ENCODE measurements around the gene CD163L1.
"Not testable (repeated sequence)": the region's sequence is repeated elsewhere in the genome, so short reads cannot be mapped to it uniquely, and the experiment has no call there.

DNA sequence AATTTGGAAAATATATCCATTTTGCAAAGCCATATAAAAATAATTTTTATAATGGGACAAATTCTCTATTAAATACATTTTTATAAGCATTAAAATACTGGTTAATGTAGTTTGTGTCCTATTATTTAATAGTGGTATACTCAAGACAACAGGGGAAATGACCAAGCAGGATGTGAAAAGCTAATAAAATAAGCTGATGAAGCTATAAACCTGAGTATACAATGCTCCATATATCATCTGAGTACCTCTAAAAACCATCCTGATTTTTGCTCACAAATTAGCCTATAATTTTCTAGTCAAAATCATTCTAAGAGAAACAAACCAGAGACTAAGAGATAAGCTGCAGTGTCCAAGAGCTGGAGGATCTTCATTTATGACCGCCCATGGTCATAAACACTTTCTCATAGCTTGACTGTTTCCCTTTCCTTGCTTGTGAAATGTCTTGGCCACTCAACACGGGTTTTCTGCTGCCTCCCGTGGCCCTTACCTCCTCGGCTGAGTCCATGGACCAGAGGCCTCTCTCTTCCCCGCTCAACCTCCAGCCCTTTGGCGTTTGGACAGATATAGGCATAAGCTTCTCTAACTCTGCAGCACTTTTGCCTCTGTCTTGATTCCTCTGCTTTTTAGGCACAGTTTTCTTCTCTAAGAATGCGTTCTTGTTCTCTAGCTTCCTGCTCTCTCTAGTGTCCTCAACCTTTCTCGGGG is 5.5 kb downstream of the CD163L1 start:
- TF ChIP-seq, protein P1, sequence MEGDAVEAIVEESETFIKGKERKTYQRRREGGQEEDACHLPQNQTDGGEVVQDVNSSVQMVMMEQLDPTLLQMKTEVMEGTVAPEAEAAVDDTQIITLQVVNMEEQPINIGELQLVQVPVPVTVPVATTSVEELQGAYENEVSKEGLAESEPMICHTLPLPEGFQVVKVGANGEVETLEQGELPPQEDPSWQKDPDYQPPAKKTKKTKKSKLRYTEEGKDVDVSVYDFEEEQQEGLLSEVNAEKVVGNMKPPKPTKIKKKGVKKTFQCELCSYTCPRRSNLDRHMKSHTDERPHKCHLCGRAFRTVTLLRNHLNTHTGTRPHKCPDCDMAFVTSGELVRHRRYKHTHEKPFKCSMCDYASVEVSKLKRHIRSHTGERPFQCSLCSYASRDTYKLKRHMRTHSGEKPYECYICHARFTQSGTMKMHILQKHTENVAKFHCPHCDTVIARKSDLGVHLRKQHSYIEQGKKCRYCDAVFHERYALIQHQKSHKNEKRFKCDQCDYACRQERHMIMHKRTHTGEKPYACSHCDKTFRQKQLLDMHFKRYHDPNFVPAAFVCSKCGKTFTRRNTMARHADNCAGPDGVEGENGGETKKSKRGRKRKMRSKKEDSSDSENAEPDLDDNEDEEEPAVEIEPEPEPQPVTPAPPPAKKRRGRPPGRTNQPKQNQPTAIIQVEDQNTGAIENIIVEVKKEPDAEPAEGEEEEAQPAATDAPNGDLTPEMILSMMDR (IDR thresholded peaks at IDR 0.05): not testable (repeated sequence)
- not testable (repeated sequence) for TF ChIP-seq POLR2AphosphoS5, EP300 (IDR thresholded peaks at IDR 0.05)
